Endothelial cell of umbilical vein (primary cell): ENCODE measurements around the gene LRWD1.

Source experiments
- CTCF ChIP-seq, 2 donors: IDR thresholded peaks; 1 replicate in 1 of 2; 2 replicates in 1 of 2; pipeline ENCODE4 v1.5.1; 2011; ENCODE audit warnings: low read length in 2 of 2, mild to moderate bottlenecking in 2 of 2, moderate library complexity in 2 of 2, control low read depth in 1 of 2, inconsistent platforms in 1 of 2, low read depth in 1 of 2; ENCODE audit not compliant: insufficient read depth in 1 of 2; ENCODE audit errors: extremely low read depth in 1 of 2
- EZH2 ChIP-seq: IDR thresholded peaks from 2 replicates; pipeline ENCODE4 v1.6.1; 2012; ENCODE audit warnings: borderline replicate concordance, low read depth, mild to moderate bottlenecking, moderate library complexity, low read length, inconsistent platforms; ENCODE audit not compliant: severe bottlenecking
- FOS ChIP-seq: IDR thresholded peaks from 2 replicates; pipeline ENCODE4 v1.6.1; 2011; ENCODE audit warnings: mild to moderate bottlenecking, low read length, moderate library complexity, borderline replicate concordance; ENCODE audit not compliant: insufficient read depth
- GATA2 ChIP-seq: IDR thresholded peaks from 2 replicates; pipeline ENCODE4 v1.7.0; 2011; ENCODE audit warnings: low read depth, mild to moderate bottlenecking, moderate library complexity, mixed read lengths, low read length; ENCODE audit not compliant: insufficient read length, insufficient read depth
- JUN ChIP-seq: IDR thresholded peaks from 2 replicates; pipeline ENCODE4 v1.6.1; 2011; ENCODE audit warnings: borderline replicate concordance, low read depth; ENCODE audit not compliant: insufficient read length, insufficient read depth
- MAX ChIP-seq: IDR thresholded peaks from 2 replicates; pipeline ENCODE4 v1.6.1; 2011; ENCODE audit not compliant: insufficient read depth, insufficient read length
- MYC ChIP-seq: IDR thresholded peaks from one replicate; pipeline ENCODE4 v1.6.1; 2011; ENCODE audit warnings: mild to moderate bottlenecking, low read depth, low read length
- POLR2A ChIP-seq: IDR thresholded peaks from 2 replicates; pipeline ENCODE4 v1.6.1; 2012; ENCODE audit warnings: low read depth, mild to moderate bottlenecking, control low read depth, low read length
- POLR2AphosphoS5 ChIP-seq: IDR thresholded peaks from 2 replicates; pipeline ENCODE4 v1.6.1; 2012; ENCODE audit warnings: low read depth, mild to moderate bottlenecking, control low read depth, low read length, moderate library complexity; ENCODE audit not compliant: insufficient read depth

- TF ChIP-seq EZH2, result no peak
- no peak for TF ChIP-seq POLR2AphosphoS5
- no peak for TF ChIP-seq MAX
- TF ChIP-seq POLR2A, result no peak
- no peak for TF ChIP-seq CTCF (IDR thresholded peaks at IDR 0.05; ENCODE audit: extremely low read depth in 1 of 2, insufficient read depth in 1 of 2, low read depth in 1 of 2, low read length in 2 of 2)
- no peak for TF ChIP-seq GATA2
- TF ChIP-seq JUN, result no peak
- TF ChIP-seq MYC, result no peak
- TF ChIP-seq FOS, result no peak
These were observed 3.0 kb downstream of the LRWD1 start for GRCh38 chr7:102467581-102468477.
